HG03280 (cell line): ENCODE data around the gene OR1E1.
"Not testable (repeated sequence)": the region's sequence is repeated elsewhere in the genome, so short reads cannot be mapped to it uniquely, and the experiment has no call there.

Experiments used
- ATAC-seq: cut with Tn5 transposase; IDR thresholded peaks from one replicate; pipeline ENCODE4 v1.9.1; 2021; ENCODE audit warnings: mild to moderate bottlenecking, moderate library complexity; ENCODE audit not compliant: unreplicated experiment

The OR1E1 gene, protein sequence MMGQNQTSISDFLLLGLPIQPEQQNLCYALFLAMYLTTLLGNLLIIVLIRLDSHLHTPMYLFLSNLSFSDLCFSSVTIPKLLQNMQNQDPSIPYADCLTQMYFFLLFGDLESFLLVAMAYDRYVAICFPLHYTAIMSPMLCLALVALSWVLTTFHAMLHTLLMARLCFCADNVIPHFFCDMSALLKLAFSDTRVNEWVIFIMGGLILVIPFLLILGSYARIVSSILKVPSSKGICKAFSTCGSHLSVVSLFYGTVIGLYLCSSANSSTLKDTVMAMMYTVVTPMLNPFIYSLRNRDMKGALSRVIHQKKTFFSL

GRCh38 chr17:3398310-3398709, at the start of gene OR1E1:
OR1E1 (minus strand) TSS chr17:3398410; CDS start chr17:3398410, 0 bp downstream.
- no peak for ATAC-seq

- ATAC-seq: no peak
These were observed 49.4 kb upstream of the OR1E1 start for GRCh38 chr17:3447625-3448024.

DNA sequence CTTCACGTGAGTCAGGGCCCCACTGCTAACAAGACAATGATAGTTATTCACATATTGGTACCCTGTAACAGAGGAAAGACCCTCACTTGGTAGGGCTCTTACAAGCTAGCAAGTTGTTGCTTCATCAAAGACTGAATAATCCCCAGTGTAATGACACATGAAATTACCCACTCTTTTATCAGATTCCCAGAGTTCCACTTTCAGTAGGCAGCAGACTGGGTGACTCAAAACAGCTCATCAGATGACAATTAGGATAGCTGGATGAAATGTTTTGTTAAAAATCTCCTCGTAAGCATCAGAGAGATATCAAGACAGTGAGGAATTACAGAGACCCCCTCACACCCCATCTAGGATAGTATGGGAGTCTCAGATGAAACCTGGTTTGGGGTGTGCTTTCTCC, 42.2 kb upstream of the OR1E1 start:
- ATAC-seq: no peak

DNA sequence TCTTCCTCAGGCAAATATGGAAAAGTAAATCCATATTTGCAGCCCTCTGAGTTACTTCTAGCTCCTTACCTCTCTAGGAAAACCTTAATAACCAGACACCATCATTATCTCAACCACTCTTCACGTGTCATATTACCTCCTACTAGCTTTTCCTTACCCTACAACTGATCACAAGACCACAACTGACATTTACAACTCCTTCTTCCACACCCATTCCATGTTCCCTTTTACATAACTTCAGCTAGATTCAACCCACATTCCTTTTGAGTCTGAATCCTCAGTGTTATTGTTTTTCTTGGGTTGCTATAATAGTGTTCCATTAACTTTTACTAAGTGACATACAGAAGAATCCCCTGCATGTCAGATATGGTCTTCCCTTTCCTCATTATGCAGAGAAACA, 40.2 kb upstream of the OR1E1 start:
- no peak for ATAC-seq

GRCh38 chr17:3433741-3434140, 35.5 kb upstream of the OR1E1 start, which contains the start of gene OR1E2:
OR1E2 (minus strand) TSS chr17:3433841; CDS start chr17:3433841, 0 bp downstream.
- no peak for ATAC-seq

DNA sequence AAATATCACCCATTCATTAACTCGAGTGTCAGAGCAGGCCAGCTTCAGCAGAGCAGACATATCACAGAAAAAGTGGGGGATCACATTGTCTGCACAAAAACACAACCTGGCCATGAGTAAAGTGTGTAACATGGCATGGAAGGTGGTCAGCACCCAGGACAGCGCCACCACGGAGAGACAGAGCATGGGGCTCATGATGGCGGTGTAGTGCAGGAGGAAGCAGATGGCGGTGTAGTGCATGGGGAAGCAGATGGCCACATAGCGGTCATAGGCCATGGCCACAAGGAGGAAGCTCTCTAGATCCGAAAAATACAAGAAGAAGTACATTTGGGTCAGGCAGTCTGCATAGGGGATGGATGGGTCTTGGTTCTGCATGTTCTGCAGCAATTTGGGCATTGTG, 35.0 kb upstream of the OR1E1 start:
- not testable (repeated sequence) for ATAC-seq

GRCh38 chr17:3418222-3418621, 20.0 kb upstream of the OR1E1 start:
- ATAC-seq: no peak

- no peak for ATAC-seq
These were observed 17.4 kb upstream of the OR1E1 start for GRCh38 chr17:3415610-3416009.

DNA sequence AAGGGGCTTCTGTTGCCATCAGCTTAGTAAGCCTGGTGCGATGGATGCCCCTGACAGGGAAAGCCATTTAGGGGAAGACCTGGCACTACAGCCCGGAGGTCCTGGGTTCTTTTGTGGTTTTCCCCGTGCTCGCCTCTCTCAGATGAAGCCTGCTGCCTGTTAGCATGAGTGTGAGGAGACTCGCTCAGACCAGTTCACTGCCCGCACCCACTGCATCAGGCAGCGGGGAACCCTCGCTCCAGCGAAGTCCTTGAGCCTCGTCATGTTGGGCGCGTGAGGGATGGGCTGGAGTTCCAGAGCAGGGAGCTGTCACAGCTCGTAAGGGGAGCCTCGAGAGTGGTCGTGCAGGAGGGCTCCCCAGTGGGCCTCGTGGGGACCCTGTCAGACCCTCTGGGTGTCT, 14.0 kb upstream of the OR1E1 start:
- not testable (repeated sequence) for ATAC-seq

- ATAC-seq: no peak
These were observed 12.9 kb upstream of the OR1E1 start, which contains the start of gene OR3A3 for GRCh38 chr17:3411070-3411469. OR3A3 (plus strand) TSS chr17:3411370.

GRCh38 chr17:3403856-3404255, 5.6 kb upstream of the OR1E1 start:
- not testable (repeated sequence) for ATAC-seq

DNA sequence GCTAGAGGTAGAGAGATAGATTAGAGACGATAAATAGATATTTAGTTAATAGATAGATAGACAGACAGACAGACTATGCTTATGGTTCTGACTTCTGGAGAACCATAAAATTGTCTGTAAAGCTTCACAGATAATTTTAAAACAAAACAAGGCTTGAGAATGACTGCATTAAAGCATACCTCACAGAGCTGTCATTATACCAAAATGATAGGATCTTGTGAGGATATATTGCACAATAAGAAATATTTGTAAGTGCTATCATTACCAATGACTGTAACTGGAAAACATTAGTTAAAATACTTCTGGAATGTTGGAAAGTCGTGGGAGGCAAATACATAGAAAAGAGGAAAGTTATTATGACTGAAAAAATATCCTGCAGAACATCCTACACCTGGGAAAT, 3.6 kb upstream of the OR1E1 start:
- no peak for ATAC-seq

- ATAC-seq: no peak
These were observed 1.8 kb upstream of the OR1E1 start for GRCh38 chr17:3400055-3400454.

- ATAC-seq: not testable (repeated sequence)
These were observed 409 bp downstream of the OR1E1 start for GRCh38 chr17:3397801-3398200.

DNA sequence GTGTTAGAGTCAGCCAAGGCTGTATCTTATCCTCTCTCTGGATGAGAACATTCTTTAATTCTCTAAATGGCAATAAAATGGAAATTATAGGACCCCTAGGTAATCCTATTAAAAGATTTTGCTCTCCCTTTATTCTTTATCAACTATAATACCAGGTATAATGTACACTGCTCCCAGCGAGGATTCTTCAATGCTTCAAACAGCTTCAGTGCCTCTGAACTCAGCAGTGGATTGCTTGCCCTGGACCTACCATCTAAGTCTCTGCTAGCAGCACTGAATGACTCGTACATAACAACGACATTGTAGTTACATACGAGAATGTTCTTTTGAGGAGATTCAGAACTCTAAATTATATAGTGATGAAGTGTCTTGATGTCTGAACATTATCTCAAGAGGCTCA, 8.4 kb downstream of the OR1E1 start:
- no peak for ATAC-seq

- ATAC-seq: no peak
These were observed 12.1 kb downstream of the OR1E1 start, which contains the start of gene OR3A2 for GRCh38 chr17:3385869-3386816. OR3A2 (minus strand) TSS chr17:3386308.

DNA sequence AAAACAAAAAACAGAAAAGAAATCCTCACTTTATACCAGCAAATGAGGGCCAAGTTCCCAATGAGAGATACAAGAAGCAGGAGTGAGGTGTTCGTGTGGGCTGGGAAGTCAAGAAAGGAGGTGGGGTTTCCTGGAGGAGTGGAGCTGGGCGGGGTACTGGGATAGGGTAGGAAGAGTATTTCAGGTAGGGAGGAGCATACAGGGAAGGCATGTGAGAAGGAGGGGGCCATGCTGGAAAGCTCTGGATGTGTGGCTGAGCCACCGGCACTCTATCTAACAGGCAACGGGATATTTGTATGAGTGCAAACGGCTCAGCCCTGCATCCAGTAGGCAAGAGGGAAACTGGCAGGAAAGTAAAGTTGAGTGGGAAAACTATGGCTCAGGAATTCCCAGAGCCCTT, 16.3 kb downstream of the OR1E1 start:
- no peak for ATAC-seq

GRCh38 chr17:3378321-3378720, 19.9 kb downstream of the OR1E1 start:
- ATAC-seq: no peak

- ATAC-seq: not testable (repeated sequence)
These were observed 27.0 kb downstream of the OR1E1 start for GRCh38 chr17:3371167-3371566.
